IMR-90 (cell line): ENCODE data around the gene TENM4. TPM values are rescaled to one million over a fixed set of nuclear protein-coding genes. Genes with fewer than 3 reads are reported as not detected.

Experiments used
- ATAC-seq: fragments of 200-7000 bp; cut with Tn5 transposase; 2 replicates; pipeline ENCODE4 v1.9.1; 2020; ENCODE audit warnings: low read depth, mild to moderate bottlenecking, moderate library complexity
- BruUV-seq: library from RNA; stranded (reverse); fragments of 400-500 nt; replicated peaks from 2 replicates; lab custom pipeline; 2021; lab: Mats Ljungman, UMichigan
- CTCF ChIA-PET: fragments of 300-600 bp; formaldehyde crosslinking; extraction: SDS; loops from one replicate; lab custom pipeline; 2021; ENCODE audit warnings: antibody characterized with exemption; lab: Yijun Ruan, JAX
- POLR2A ChIA-PET: fragments of 300-600 bp; sonication (Branson Sonifier 250); formaldehyde crosslinking; loops from one replicate; lab custom pipeline; 2022; ENCODE audit warnings: antibody characterized with exemption; ENCODE audit not compliant: unreplicated experiment; lab: Charles Lee
- DNase-seq: peaks from one replicate; pipeline ENCODE4 v3.0.0; 2013
- H2AFZ ChIP-seq: replicated peaks from 2 replicates; pipeline ENCODE3; 2013; ENCODE audit warnings: low read length, mild to moderate bottlenecking; ENCODE audit not compliant: poor library complexity
- H2AK5ac ChIP-seq: 2 replicates; pipeline ENCODE4 v1.6.1; 2013; ENCODE audit warnings: low read depth, low read length, inconsistent platforms
- H2AK9ac ChIP-seq: replicated peaks from 2 replicates; pipeline ENCODE3; 2013; ENCODE audit warnings: mild to moderate bottlenecking, low read depth, low read length, moderate library complexity; ENCODE audit not compliant: poor library complexity
- H2BK120ac ChIP-seq: 2 replicates; pipeline ENCODE4 v1.6.1; 2013; ENCODE audit warnings: low read depth, low read length, inconsistent platforms
- H2BK15ac ChIP-seq: 3 replicates; pipeline ENCODE4 v1.6.1; 2013; ENCODE audit warnings: low read depth, low read length, inconsistent platforms
- H2BK20ac ChIP-seq: 2 replicates; pipeline ENCODE4 v1.6.1; 2013; ENCODE audit warnings: low read depth, mild to moderate bottlenecking, inconsistent platforms, low read length, moderate library complexity
- H2BK5ac ChIP-seq: 2 replicates; pipeline ENCODE4 v1.6.1; 2013; ENCODE audit warnings: mild to moderate bottlenecking, low read depth, low read length, inconsistent platforms; ENCODE audit not compliant: poor library complexity, severe bottlenecking
- H3K14ac ChIP-seq: replicated peaks from 2 replicates; pipeline ENCODE4 v1.6.1; 2013; ENCODE audit warnings: low read depth, low read length, inconsistent platforms
- H3K18ac ChIP-seq: 2 replicates; pipeline ENCODE4 v1.6.1; 2013; ENCODE audit warnings: low read depth, low read length, control low read depth
- H3K23ac ChIP-seq: 2 replicates; pipeline ENCODE4 v1.6.1; 2013; ENCODE audit warnings: low read depth, low read length, inconsistent platforms
- H3K27ac ChIP-seq: 2 replicates; pipeline ENCODE4 v1.5.1; 2013; ENCODE audit warnings: mild to moderate bottlenecking, control low read depth, low read length; ENCODE audit not compliant: insufficient read depth
- H3K27me3 ChIP-seq: 2 replicates; pipeline ENCODE4 v1.6.1; 2013; ENCODE audit warnings: low read length; ENCODE audit not compliant: control insufficient read depth, insufficient read depth
- H3K36me3 ChIP-seq: 2 replicates; pipeline ENCODE4 v1.6.1; 2013; ENCODE audit warnings: low read length, mixed read lengths; ENCODE audit not compliant: control insufficient read depth, insufficient read depth
- H3K4ac ChIP-seq: 2 replicates; pipeline ENCODE4 v1.6.1; 2013; ENCODE audit warnings: low read depth, low read length, inconsistent platforms
- H3K4me1 ChIP-seq: 2 replicates; pipeline ENCODE4 v1.6.1; 2013; ENCODE audit warnings: low read length, mixed read lengths; ENCODE audit not compliant: control insufficient read depth, insufficient read depth
- H3K4me2 ChIP-seq: 2 replicates; pipeline ENCODE4 v1.6.1; 2013; ENCODE audit warnings: low read depth, mild to moderate bottlenecking, control low read depth, low read length, moderate library complexity
- H3K4me3 ChIP-seq: 2 replicates; pipeline ENCODE4 v1.5.1; 2013; ENCODE audit warnings: low read depth, mild to moderate bottlenecking, control low read depth, low read length, moderate library complexity; ENCODE audit not compliant: insufficient read depth
- H3K56ac ChIP-seq: 2 replicates; pipeline ENCODE4 v1.6.1; 2013; ENCODE audit warnings: low read length, inconsistent platforms; ENCODE audit not compliant: insufficient read depth; ENCODE audit errors: extremely low read depth
- H3K79me1 ChIP-seq, 2 experiments: 2 replicates each; pipeline ENCODE4 v1.6.1; 2013; ENCODE audit warnings: low read length in 2 of 2, inconsistent platforms in 1 of 2, low read depth in 1 of 2
- H3K9ac ChIP-seq: 2 replicates; pipeline ENCODE4 v1.6.1; 2013; ENCODE audit warnings: low read depth, low read length, control low read depth
- H3K9me1 ChIP-seq: 2 replicates; pipeline ENCODE4 v1.6.1; 2013; ENCODE audit warnings: low read length, inconsistent platforms; ENCODE audit not compliant: insufficient read depth
- H3K9me3 ChIP-seq: 2 replicates; pipeline ENCODE4 v1.6.1; 2013; ENCODE audit warnings: low read length; ENCODE audit not compliant: control insufficient read depth, insufficient read depth
- H4K20me1 ChIP-seq: 2 replicates; pipeline ENCODE4 v1.6.1; 2013; ENCODE audit warnings: low read length, inconsistent platforms; ENCODE audit not compliant: insufficient read depth
- H4K5ac ChIP-seq: 2 replicates; pipeline ENCODE4 v1.6.1; 2013; ENCODE audit warnings: mild to moderate bottlenecking, low read depth, low read length, control low read depth
- H4K8ac ChIP-seq, 2 experiments: 2 replicates each; pipeline ENCODE4 v1.6.1; 2013; ENCODE audit warnings: low read depth in 2 of 2, low read length in 2 of 2, control low read depth in 1 of 2, inconsistent platforms in 1 of 2
- H4K91ac ChIP-seq: 2 replicates; pipeline ENCODE4 v1.6.1; 2013; ENCODE audit warnings: low read depth, low read length, inconsistent platforms; ENCODE audit not compliant: insufficient read depth
- BHLHE40 ChIP-seq: fragments of 150-350 bp; IDR thresholded peaks from 2 replicates; pipeline ENCODE4 v1.6.1; 2016; ENCODE audit warnings: mild to moderate bottlenecking, low read depth, low read length
- CEBPB ChIP-seq: IDR thresholded peaks from 2 replicates; pipeline ENCODE4 v1.6.1; 2012; ENCODE audit warnings: low read depth, low read length, improper control_type of control experiment
- CHD1 ChIP-seq: IDR thresholded peaks from 2 replicates; pipeline ENCODE4 v1.6.1; 2012; ENCODE audit warnings: low read depth, low read length, improper control_type of control experiment
- FOS ChIP-seq: fragments of 150-350 bp; IDR thresholded peaks from 2 replicates; pipeline ENCODE4 v1.6.1; 2016; ENCODE audit warnings: low read depth, low read length
- MAFK ChIP-seq: IDR thresholded peaks from 2 replicates; pipeline ENCODE4 v1.6.1; 2012; ENCODE audit warnings: low read depth, low read length, improper control_type of control experiment
- MAZ ChIP-seq: IDR thresholded peaks from 2 replicates; pipeline ENCODE4 v1.6.1; 2012; ENCODE audit warnings: low read depth, mild to moderate bottlenecking, low read length, improper control_type of control experiment, moderate library complexity, borderline replicate concordance
- MXI1 ChIP-seq: IDR thresholded peaks from 2 replicates; pipeline ENCODE4 v1.6.1; 2012; ENCODE audit warnings: low read depth, mild to moderate bottlenecking, low read length, moderate library complexity, borderline replicate concordance
- NFE2L2 ChIP-seq: fragments of 150-350 bp; IDR thresholded peaks from 2 replicates; pipeline ENCODE4 v1.6.1; 2016; ENCODE audit warnings: low read depth, mild to moderate bottlenecking, low read length
- POLR2A ChIP-seq: IDR thresholded peaks from 2 replicates; pipeline ENCODE4 v1.6.1; 2012; ENCODE audit warnings: mild to moderate bottlenecking, low read depth, low read length
- RAD21 ChIP-seq: IDR thresholded peaks from 2 replicates; pipeline ENCODE4 v1.6.1; 2012; ENCODE audit warnings: low read length, improper control_type of control experiment
- RCOR1 ChIP-seq: IDR thresholded peaks from 2 replicates; pipeline ENCODE4 v1.6.1; 2012; ENCODE audit warnings: mild to moderate bottlenecking, low read length, improper control_type of control experiment; ENCODE audit not compliant: insufficient replicate concordance
- RFX5 ChIP-seq: IDR thresholded peaks from 2 replicates; pipeline ENCODE4 v1.8.0; 2012; ENCODE audit warnings: low read depth, mild to moderate bottlenecking, low read length, moderate library complexity
- SMC3 ChIP-seq: fragments of 150-350 bp; IDR thresholded peaks from 2 replicates; pipeline ENCODE4 v1.6.1; 2016; ENCODE audit warnings: low read depth, mild to moderate bottlenecking, antibody characterized with exemption, low read length, moderate library complexity
- WGBS, 2 experiments: methylation state at CpG; one replicate each; pipeline versions ENCODE4 v1.1.5 to v1.1.7; 2013; ENCODE audit warnings: missing lambda C conversion rate in 2 of 2; ENCODE audit not compliant: insufficient read length in 1 of 2; ENCODE audit errors: extremely low coverage in 2 of 2; 5-methylcytosine and 5-hydroxymethylcytosine counted together
- dilution Hi-C: fragments of 300-500 bp; cut with HindIII; formaldehyde crosslinking; loops from one replicate; pipeline ENCODE4 v1.14.3; 2018; ENCODE audit warnings: low sequenced_read_pairs; ENCODE audit not compliant: unreplicated experiment
- in situ Hi-C: fragments of 300-500 bp; cut with MboI; formaldehyde crosslinking; loops from 3 replicates; pipeline ENCODE4 v1.14.3; 2019; ENCODE audit warnings: low sequenced_read_pairs, inconsistent platforms, mixed read lengths
- intact Hi-C: fragments of 100-400 bp; cut with micrococcal nuclease; formaldehyde crosslinking; loops from 2 replicates; pipeline ENCODE4 v1.10.0; 2022
- polyA plus RNA-seq, 3 experiments: library from polyadenylated mRNA; depleted of rRNA; stranded (reverse); fragments of >200 nt; gene quantifications; 2 replicates each; pipeline ENCODE4 v1.2.3, GENCODE V29; 2012; ENCODE audit warnings: low replicate concordance in 1 of 3
- total RNA-seq: library from RNA; depleted of rRNA; stranded (reverse); fragments of >200 nt; gene quantifications from 2 replicates; pipeline ENCODE4 v1.2.3, GENCODE V29; 2012
- TF ChIP-seq, protein P1 (sequence below): fragments of 150-350 bp; IDR thresholded peaks from 2 replicates; pipeline ENCODE4 v1.6.1; 2016; ENCODE audit warnings: low read depth, mild to moderate bottlenecking, low read length, moderate library complexity, borderline replicate concordance
- TF ChIP-seq, protein P2 (sequence below): fragments of 150-350 bp; IDR thresholded peaks from 2 replicates; pipeline ENCODE4 v1.6.1; 2017; ENCODE audit warnings: mild to moderate bottlenecking, antibody characterized with exemption, low read length, low read depth
- TF ChIP-seq, protein P3 (sequence below): conservative IDR thresholded peaks from 2 replicates; pipeline ENCODE4 v1.5.1; 2012; ENCODE audit warnings: mild to moderate bottlenecking, low read depth, low read length, improper control_type of control experiment

The TENM4 gene
- total and polyA plus RNA-seq, 2 of the 4 experiments (the other 2 are of a cell fraction), result 7.4 to 9.0 TPM

DNA sequence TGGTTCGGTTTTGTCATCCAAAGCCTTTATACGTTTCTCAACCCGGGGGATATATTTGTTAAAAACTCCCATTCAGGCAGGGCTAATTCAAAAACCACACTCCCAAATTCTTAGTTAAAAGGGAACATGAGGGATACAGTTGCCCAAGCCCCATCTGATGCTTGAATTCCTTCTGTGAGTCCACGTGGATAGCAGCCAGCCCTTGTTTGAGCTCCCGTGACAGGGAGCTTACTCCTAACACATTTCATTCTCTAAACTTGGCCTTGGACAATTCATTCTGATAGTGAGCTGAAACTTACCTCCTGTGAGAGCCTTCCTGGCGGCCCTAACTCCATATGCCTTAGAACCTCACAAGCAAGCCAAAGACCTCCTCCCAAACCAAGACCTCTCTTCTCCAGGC is 357.5 kb downstream of the TENM4 start:
- Histone ChIP-seq H2BK120ac (peak overlapping the region; percentile 16; the same call in 1 of the 2 replicates), H3K9me1 (peaks cover 11% of the 10 kb centered on the region), H2AFZ (no peak overlapping the region), H2BK15ac (peak overlapping the region; percentile 58; the same call in 1 of the 3 replicates), H3K27me3 (no peaks in the 10 kb centered on the region), H2AK9ac (no peak overlapping the region), H4K8ac (no peak overlapping the region), H4K20me1 (no peaks in the 10 kb centered on the region), H3K36me3 (no peaks in the 10 kb centered on the region), H2BK20ac (no peak overlapping the region), H3K4me3 (no peak overlapping the region), H3K9ac (no peak overlapping the region), H3K18ac (no peak overlapping the region), H4K91ac (peak overlapping the region; percentile 4; the same call in 1 of the 2 replicates), H2BK5ac (no peak overlapping the region), H4K5ac (no peak overlapping the region; the same call in 1 of the 2 replicates), H3K56ac (no peak overlapping the region), H3K79me1 (no peaks in the 10 kb centered on the region), H2AK5ac (no peak overlapping the region), H3K14ac (peak overlapping the region; percentile 5; the same call in 1 of the 2 replicates), H3K4ac (0 out of 2 replicates have a peak overlapping the region, but pooled peaks have one; percentile 15), H3K27ac (no peak overlapping the region), H3K4me1 (peaks cover 18% of the 10 kb centered on the region), H3K23ac (no peak overlapping the region), H3K9me3 (no peaks in the 10 kb centered on the region), H3K4me2 (no peak overlapping the region)
- ChIA-PET POLR2A (no interaction called here), CTCF (interaction anchor here (1.1 kb wide), 1 partner anchor 16 kb away, joined by 3 read pairs; no protein-coding TSS in a partner anchor)
- in situ Hi-C loops (no loop called here), dilution Hi-C loops (no loop called here), intact Hi-C loops (loop anchor here (10.0 kb wide), 1 partner anchor 289 kb away; no protein-coding TSS in a partner anchor)
- no peak for TF ChIP-seq BHLHE40
- no peak for TF ChIP-seq CEBPB
- TF ChIP-seq POLR2A, result no peak
- TF ChIP-seq, protein P1, sequence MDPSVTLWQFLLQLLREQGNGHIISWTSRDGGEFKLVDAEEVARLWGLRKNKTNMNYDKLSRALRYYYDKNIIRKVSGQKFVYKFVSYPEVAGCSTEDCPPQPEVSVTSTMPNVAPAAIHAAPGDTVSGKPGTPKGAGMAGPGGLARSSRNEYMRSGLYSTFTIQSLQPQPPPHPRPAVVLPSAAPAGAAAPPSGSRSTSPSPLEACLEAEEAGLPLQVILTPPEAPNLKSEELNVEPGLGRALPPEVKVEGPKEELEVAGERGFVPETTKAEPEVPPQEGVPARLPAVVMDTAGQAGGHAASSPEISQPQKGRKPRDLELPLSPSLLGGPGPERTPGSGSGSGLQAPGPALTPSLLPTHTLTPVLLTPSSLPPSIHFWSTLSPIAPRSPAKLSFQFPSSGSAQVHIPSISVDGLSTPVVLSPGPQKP, result no peak
- TF ChIP-seq MXI1, result no peak
- TF ChIP-seq RFX5, result no peak
- TF ChIP-seq MAFK, result no peak
- no peak for TF ChIP-seq RCOR1
- TF ChIP-seq, protein P2, sequence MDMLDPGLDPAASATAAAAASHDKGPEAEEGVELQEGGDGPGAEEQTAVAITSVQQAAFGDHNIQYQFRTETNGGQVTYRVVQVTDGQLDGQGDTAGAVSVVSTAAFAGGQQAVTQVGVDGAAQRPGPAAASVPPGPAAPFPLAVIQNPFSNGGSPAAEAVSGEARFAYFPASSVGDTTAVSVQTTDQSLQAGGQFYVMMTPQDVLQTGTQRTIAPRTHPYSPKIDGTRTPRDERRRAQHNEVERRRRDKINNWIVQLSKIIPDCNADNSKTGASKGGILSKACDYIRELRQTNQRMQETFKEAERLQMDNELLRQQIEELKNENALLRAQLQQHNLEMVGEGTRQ, result no peak
- no peak for TF ChIP-seq RAD21
- TF ChIP-seq SMC3, result no peak
- no peak for TF ChIP-seq NFE2L2
- TF ChIP-seq FOS, result no peak
- TF ChIP-seq MAZ, result no peak
- TF ChIP-seq, protein P3, sequence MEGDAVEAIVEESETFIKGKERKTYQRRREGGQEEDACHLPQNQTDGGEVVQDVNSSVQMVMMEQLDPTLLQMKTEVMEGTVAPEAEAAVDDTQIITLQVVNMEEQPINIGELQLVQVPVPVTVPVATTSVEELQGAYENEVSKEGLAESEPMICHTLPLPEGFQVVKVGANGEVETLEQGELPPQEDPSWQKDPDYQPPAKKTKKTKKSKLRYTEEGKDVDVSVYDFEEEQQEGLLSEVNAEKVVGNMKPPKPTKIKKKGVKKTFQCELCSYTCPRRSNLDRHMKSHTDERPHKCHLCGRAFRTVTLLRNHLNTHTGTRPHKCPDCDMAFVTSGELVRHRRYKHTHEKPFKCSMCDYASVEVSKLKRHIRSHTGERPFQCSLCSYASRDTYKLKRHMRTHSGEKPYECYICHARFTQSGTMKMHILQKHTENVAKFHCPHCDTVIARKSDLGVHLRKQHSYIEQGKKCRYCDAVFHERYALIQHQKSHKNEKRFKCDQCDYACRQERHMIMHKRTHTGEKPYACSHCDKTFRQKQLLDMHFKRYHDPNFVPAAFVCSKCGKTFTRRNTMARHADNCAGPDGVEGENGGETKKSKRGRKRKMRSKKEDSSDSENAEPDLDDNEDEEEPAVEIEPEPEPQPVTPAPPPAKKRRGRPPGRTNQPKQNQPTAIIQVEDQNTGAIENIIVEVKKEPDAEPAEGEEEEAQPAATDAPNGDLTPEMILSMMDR, result no peak
- no peak for TF ChIP-seq CHD1
- no TSS peak for BruUV-seq
- WGBS, 2 experiments, result no CpG with 5 or more reads among the region's 6 CpGs
- DNase-seq (peak; percentile 26), ATAC-seq (no peak)
